Upper lobe of right lung (tissue), 1 donor: ENCODE measurements around the gene MAGI2. TPM values are rescaled to one million over a fixed set of nuclear protein-coding genes. Genes with fewer than 3 reads are reported as not detected.
A peak's percentile ranks its signal among the peaks of the same experiment; 100 is the strongest.

ENCODE experiments used
- ATAC-seq: fragments of 200-7000 bp; cut with Tn5 transposase; one replicate; pipeline ENCODE4 v1.9.1; 2020; ENCODE audit warnings: mild to moderate bottlenecking, moderate library complexity
- DNase-seq: peaks from one replicate; pipeline ENCODE4 v3.0.0-alpha.2; 2020
- H3K27ac ChIP-seq: fragments of 200-600 bp; one replicate; pipeline ENCODE4 v1.8.0; 2022
- H3K27me3 ChIP-seq: fragments of 200-600 bp; one replicate; pipeline ENCODE4 v1.8.0; 2022; ENCODE audit warnings: mild to moderate bottlenecking
- H3K36me3 ChIP-seq: fragments of 200-600 bp; one replicate; pipeline ENCODE4 v1.8.0; 2022
- H3K4me1 ChIP-seq: fragments of 200-600 bp; one replicate; pipeline ENCODE4 v1.8.0; 2022
- H3K4me3 ChIP-seq: fragments of 200-600 bp; one replicate; pipeline ENCODE4 v1.8.0; 2022; ENCODE audit warnings: mild to moderate bottlenecking
- H3K9me3 ChIP-seq: fragments of 200-600 bp; one replicate; pipeline ENCODE4 v1.8.0; 2022
- CTCF ChIP-seq: fragments of 200-600 bp; IDR thresholded peaks from one replicate; pipeline ENCODE4 v1.8.0; 2022; ENCODE audit warnings: antibody characterized with exemption
- intact Hi-C: fragments of 100-400 bp; cut with DNase I; formaldehyde crosslinking; loops from one replicate; pipeline ENCODE4 v1.11.0; 2022
- total RNA-seq: library from RNA; stranded (reverse); fragmentation: NEBNext Ultra II Directional; extraction: Animal tissue kit (Norgen Biotek cat#: 25700); gene quantifications from one replicate; pipeline ENCODE4 v1.2.1, GENCODE V29; 2021
- donor health status: DM: no; HTN: yes; CAD: no; lungs with severe emphysema.

MAGI2 gene
- total RNA-seq, 1 donor from 2014 or later = 12.8 TPM

- H3K9me3 ChIP-seq = no peaks in the 10 kb centered on the region
- no peaks in the 10 kb centered on the region for H3K27me3 ChIP-seq
- ATAC-seq = peak; percentile 68
- intact Hi-C loops = no loop called here
- TF ChIP-seq CTCF = no peak
- H3K36me3 ChIP-seq = no peaks in the 10 kb centered on the region
- no peak overlapping the region for H3K27ac ChIP-seq
- no peaks in the 10 kb centered on the region for H3K4me1 ChIP-seq
- no peak for DNase-seq
- H3K4me3 ChIP-seq = no peak overlapping the region
Measured at GRCh38 chr7:78071491-78072200, 1381.8 kb downstream of the MAGI2 start.

- DNase-seq (no peak), ATAC-seq (no peak)
- no peaks in the 10 kb centered on the region for H3K9me3 ChIP-seq
- no peaks in the 10 kb centered on the region for H3K36me3 ChIP-seq
- H3K4me3 ChIP-seq = no peak overlapping the region
- intact Hi-C loops = no loop called here
- no peaks in the 10 kb centered on the region for H3K4me1 ChIP-seq
- H3K27ac ChIP-seq = no peak overlapping the region
- TF ChIP-seq CTCF = no peak
- H3K27me3 ChIP-seq = no peaks in the 10 kb centered on the region
Measured at GRCh38 chr7:78066599-78066998, 1386.9 kb downstream of the MAGI2 start.

- no peak for ATAC-seq
- intact Hi-C loops = no loop called here
- no peak overlapping the region for H3K27ac ChIP-seq
- H3K4me1 ChIP-seq = no peaks in the 10 kb centered on the region
- DNase-seq = no peak
- no peaks in the 10 kb centered on the region for H3K36me3 ChIP-seq
- no peak for TF ChIP-seq CTCF
- no peak overlapping the region for H3K4me3 ChIP-seq
- H3K9me3 ChIP-seq = no peaks in the 10 kb centered on the region
- no peaks in the 10 kb centered on the region for H3K27me3 ChIP-seq
Measured at GRCh38 chr7:78063758-78064157, 1389.7 kb downstream of the MAGI2 start.

- no peak overlapping the region for H3K27ac ChIP-seq
- ATAC-seq (peak; percentile 41), DNase-seq (no peak)
- no peaks in the 10 kb centered on the region for H3K27me3 ChIP-seq
- no peaks in the 10 kb centered on the region for H3K9me3 ChIP-seq
- no peak for TF ChIP-seq CTCF
- H3K4me1 ChIP-seq = no peaks in the 10 kb centered on the region
- no peak overlapping the region for H3K4me3 ChIP-seq
- no peaks in the 10 kb centered on the region for H3K36me3 ChIP-seq
- intact Hi-C loops = no loop called here
Measured at GRCh38 chr7:78062214-78062613, 1391.3 kb downstream of the MAGI2 start.

- no peaks in the 10 kb centered on the region for H3K4me1 ChIP-seq
- H3K9me3 ChIP-seq = no peaks in the 10 kb centered on the region
- H3K27ac ChIP-seq = no peak overlapping the region
- H3K27me3 ChIP-seq = no peaks in the 10 kb centered on the region
- TF ChIP-seq CTCF = no peak
- DNase-seq (no peak), ATAC-seq (no peak)
- intact Hi-C loops = no loop called here
- H3K36me3 ChIP-seq = no peaks in the 10 kb centered on the region
- H3K4me3 ChIP-seq = no peak overlapping the region
Measured at GRCh38 chr7:78057571-78057970, 1395.9 kb downstream of the MAGI2 start.

- Histone ChIP-seq H3K36me3 (no peaks in the 10 kb centered on the region), H3K27me3 (no peaks in the 10 kb centered on the region), H3K27ac (no peak overlapping the region), H3K4me1 (no peaks in the 10 kb centered on the region), H3K9me3 (no peaks in the 10 kb centered on the region), H3K4me3 (no peak overlapping the region)
- TF ChIP-seq CTCF = no peak
- ATAC-seq (no peak), DNase-seq (no peak)
- intact Hi-C loops = no loop called here
Measured at GRCh38 chr7:78055599-78055998, 1397.9 kb downstream of the MAGI2 start.
